H1 (cell line): Measurements from ENCODE around the gene UBXN1. TPM values are rescaled to one million over a fixed set of nuclear protein-coding genes. Genes with fewer than 3 reads are reported as not detected.

ENCODE experiments used
- KDM1A ChIP-seq: fragments of 200-600, 300-600 bp; sonication (generic); IDR thresholded peaks from 2 replicates; pipeline ENCODE4 v1.7.1; 2016; ENCODE audit warnings: mild to moderate bottlenecking, low read length, borderline replicate concordance
- PHF8 ChIP-seq: fragments of 200-600 bp; sonication (generic); conservative IDR thresholded peaks from 2 replicates; pipeline ENCODE4 v1.7.1; 2012; ENCODE audit warnings: low read depth, mild to moderate bottlenecking, inconsistent platforms, low read length, moderate library complexity
- polyA plus RNA-seq, 7 experiments: library from polyadenylated mRNA; depleted of rRNA in 3 of 7; stranded (reverse) in 5 of 7; unstranded in 2 of 7; fragments of >200 nt in 5 of 7; fragments of 200-250 nt in 2 of 7; gene quantifications; 1 replicate in 5 of 7; 2 replicates in 1 of 7; 4 replicates in 1 of 7; pipeline versions ENCODE4 v1.2.1 to v1.2.3, GENCODE V29; 2011 to 2013; ENCODE audit warnings: missing spikeins in 2 of 7, mixed read lengths in 2 of 7
- total RNA-seq: library from RNA; stranded (reverse); fragmentation: NEBNext Ultra II Directional; extraction: Animal tissue kit (Norgen Biotek cat#: 25700); gene quantifications from 2 replicates; pipeline ENCODE4 v1.2.1, GENCODE V29; 2021
- TF ChIP-seq, protein P1 (sequence below): fragments of 300-600 bp; sonication (generic); IDR thresholded peaks from 2 replicates; pipeline ENCODE4 v1.7.1; 2012; ENCODE audit warnings: low read length, moderate library complexity, mild to moderate bottlenecking, inconsistent platforms; ENCODE audit not compliant: insufficient replicate concordance

UBXN1 gene
- total and polyA plus RNA-seq, 2 of the 8 experiments (the other 6 are each of a cell fraction or from before 2014, with no cell fraction given) = 78.6 to 114 TPM

- TF ChIP-seq, protein P1, sequence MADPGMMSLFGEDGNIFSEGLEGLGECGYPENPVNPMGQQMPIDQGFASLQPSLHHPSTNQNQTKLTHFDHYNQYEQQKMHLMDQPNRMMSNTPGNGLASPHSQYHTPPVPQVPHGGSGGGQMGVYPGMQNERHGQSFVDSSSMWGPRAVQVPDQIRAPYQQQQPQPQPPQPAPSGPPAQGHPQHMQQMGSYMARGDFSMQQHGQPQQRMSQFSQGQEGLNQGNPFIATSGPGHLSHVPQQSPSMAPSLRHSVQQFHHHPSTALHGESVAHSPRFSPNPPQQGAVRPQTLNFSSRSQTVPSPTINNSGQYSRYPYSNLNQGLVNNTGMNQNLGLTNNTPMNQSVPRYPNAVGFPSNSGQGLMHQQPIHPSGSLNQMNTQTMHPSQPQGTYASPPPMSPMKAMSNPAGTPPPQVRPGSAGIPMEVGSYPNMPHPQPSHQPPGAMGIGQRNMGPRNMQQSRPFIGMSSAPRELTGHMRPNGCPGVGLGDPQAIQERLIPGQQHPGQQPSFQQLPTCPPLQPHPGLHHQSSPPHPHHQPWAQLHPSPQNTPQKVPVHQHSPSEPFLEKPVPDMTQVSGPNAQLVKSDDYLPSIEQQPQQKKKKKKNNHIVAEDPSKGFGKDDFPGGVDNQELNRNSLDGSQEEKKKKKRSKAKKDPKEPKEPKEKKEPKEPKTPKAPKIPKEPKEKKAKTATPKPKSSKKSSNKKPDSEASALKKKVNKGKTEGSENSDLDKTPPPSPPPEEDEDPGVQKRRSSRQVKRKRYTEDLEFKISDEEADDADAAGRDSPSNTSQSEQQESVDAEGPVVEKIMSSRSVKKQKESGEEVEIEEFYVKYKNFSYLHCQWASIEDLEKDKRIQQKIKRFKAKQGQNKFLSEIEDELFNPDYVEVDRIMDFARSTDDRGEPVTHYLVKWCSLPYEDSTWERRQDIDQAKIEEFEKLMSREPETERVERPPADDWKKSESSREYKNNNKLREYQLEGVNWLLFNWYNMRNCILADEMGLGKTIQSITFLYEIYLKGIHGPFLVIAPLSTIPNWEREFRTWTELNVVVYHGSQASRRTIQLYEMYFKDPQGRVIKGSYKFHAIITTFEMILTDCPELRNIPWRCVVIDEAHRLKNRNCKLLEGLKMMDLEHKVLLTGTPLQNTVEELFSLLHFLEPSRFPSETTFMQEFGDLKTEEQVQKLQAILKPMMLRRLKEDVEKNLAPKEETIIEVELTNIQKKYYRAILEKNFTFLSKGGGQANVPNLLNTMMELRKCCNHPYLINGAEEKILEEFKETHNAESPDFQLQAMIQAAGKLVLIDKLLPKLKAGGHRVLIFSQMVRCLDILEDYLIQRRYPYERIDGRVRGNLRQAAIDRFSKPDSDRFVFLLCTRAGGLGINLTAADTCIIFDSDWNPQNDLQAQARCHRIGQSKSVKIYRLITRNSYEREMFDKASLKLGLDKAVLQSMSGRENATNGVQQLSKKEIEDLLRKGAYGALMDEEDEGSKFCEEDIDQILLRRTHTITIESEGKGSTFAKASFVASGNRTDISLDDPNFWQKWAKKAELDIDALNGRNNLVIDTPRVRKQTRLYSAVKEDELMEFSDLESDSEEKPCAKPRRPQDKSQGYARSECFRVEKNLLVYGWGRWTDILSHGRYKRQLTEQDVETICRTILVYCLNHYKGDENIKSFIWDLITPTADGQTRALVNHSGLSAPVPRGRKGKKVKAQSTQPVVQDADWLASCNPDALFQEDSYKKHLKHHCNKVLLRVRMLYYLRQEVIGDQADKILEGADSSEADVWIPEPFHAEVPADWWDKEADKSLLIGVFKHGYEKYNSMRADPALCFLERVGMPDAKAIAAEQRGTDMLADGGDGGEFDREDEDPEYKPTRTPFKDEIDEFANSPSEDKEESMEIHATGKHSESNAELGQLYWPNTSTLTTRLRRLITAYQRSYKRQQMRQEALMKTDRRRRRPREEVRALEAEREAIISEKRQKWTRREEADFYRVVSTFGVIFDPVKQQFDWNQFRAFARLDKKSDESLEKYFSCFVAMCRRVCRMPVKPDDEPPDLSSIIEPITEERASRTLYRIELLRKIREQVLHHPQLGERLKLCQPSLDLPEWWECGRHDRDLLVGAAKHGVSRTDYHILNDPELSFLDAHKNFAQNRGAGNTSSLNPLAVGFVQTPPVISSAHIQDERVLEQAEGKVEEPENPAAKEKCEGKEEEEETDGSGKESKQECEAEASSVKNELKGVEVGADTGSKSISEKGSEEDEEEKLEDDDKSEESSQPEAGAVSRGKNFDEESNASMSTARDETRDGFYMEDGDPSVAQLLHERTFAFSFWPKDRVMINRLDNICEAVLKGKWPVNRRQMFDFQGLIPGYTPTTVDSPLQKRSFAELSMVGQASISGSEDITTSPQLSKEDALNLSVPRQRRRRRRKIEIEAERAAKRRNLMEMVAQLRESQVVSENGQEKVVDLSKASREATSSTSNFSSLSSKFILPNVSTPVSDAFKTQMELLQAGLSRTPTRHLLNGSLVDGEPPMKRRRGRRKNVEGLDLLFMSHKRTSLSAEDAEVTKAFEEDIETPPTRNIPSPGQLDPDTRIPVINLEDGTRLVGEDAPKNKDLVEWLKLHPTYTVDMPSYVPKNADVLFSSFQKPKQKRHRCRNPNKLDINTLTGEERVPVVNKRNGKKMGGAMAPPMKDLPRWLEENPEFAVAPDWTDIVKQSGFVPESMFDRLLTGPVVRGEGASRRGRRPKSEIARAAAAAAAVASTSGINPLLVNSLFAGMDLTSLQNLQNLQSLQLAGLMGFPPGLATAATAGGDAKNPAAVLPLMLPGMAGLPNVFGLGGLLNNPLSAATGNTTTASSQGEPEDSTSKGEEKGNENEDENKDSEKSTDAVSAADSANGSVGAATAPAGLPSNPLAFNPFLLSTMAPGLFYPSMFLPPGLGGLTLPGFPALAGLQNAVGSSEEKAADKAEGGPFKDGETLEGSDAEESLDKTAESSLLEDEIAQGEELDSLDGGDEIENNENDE = no peak
- TF ChIP-seq KDM1A (no peak), PHF8 (no peak)
Observed at GRCh38 chr11:62716816-62717215, 37.9 kb upstream of the UBXN1 start (continued).
